Transverse colon (tissue), 4 donors: Measurements from ENCODE around the gene PPP6C.

Experiments
- CTCF ChIP-seq, 5 experiments: fragments of 200-600 bp in 3 of 5; fragments of 450-650 bp in 2 of 5; sonication (generic) in 3 of 5; IDR thresholded peaks; 1 replicate in 2 of 5; 2 replicates in 3 of 5; pipeline ENCODE4 v1.5.1; 2016 to 2017; ENCODE audit warnings: antibody characterized with exemption in 5 of 5, inconsistent platforms in 3 of 5, mild to moderate bottlenecking in 2 of 5, moderate library complexity in 1 of 5
- EP300 ChIP-seq: sonication (generic); formaldehyde crosslinking; IDR thresholded peaks from one replicate; pipeline ENCODE4 v1.6.1; 2017; ENCODE audit warnings: antibody characterized with exemption, low read depth
- POLR2A ChIP-seq: fragments of 450-650 bp; IDR thresholded peaks from one replicate; pipeline ENCODE4 v1.6.1; 2016; ENCODE audit warnings: antibody characterized with exemption, mild to moderate bottlenecking, moderate library complexity
- POLR2AphosphoS5 ChIP-seq, 3 donors: sonication (generic); formaldehyde crosslinking; IDR thresholded peaks; one replicate each; pipeline ENCODE4 v1.6.1; 2016; ENCODE audit warnings: antibody characterized with exemption in 3 of 3

- TF ChIP-seq CTCF (IDR thresholded peaks at IDR 0.05): no peak
- no peak for TF ChIP-seq POLR2AphosphoS5 (IDR thresholded peaks at IDR 0.05)
- no peak for TF ChIP-seq POLR2A
- no peak for TF ChIP-seq EP300
Measured at GRCh38 chr9:125151730-125152129, 37.9 kb downstream of the PPP6C start.
